ENCODE results near the gene EPB41L4B.

EPB41L4B gene

GRCh38 chr9:109269839-109270238 is 51.0 kb downstream of the EPB41L4B start:
- DNase-seq (ENCODE audit: low read depth), result no peak

- no peak for DNase-seq (ENCODE audit: low read depth)
Observed at GRCh38 chr9:109269081-109269480, 51.8 kb downstream of the EPB41L4B start.

GRCh38 chr9:109267555-109267954 is 53.3 kb downstream of the EPB41L4B start:
- DNase-seq (ENCODE audit: low read depth), result no peak

GRCh38 chr9:109264877-109265587 is 55.8 kb downstream of the EPB41L4B start:
- no peak for DNase-seq (ENCODE audit: low read depth)

GRCh38 chr9:109263358-109263757 is 57.5 kb downstream of the EPB41L4B start:
- DNase-seq (ENCODE audit: low read depth), result no peak

GRCh38 chr9:109258481-109259302 is 62.2 kb downstream of the EPB41L4B start:
- DNase-seq (ENCODE audit: low read depth), result no peak

- DNase-seq (ENCODE audit: low read depth), result no peak
Observed at GRCh38 chr9:109256336-109256735, 64.5 kb downstream of the EPB41L4B start.

GRCh38 chr9:109255394-109255793 is 65.5 kb downstream of the EPB41L4B start:
- DNase-seq (ENCODE audit: low read depth), result no peak

GRCh38 chr9:109254317-109254716 is 66.5 kb downstream of the EPB41L4B start:
- no peak for DNase-seq (ENCODE audit: low read depth)

- DNase-seq (ENCODE audit: low read depth), result no peak
Observed at GRCh38 chr9:109253637-109254284, 67.1 kb downstream of the EPB41L4B start.

GRCh38 chr9:109253241-109253636 is 67.6 kb downstream of the EPB41L4B start:
- DNase-seq (ENCODE audit: low read depth), result no peak

- DNase-seq (ENCODE audit: low read depth), result no peak
Observed at GRCh38 chr9:109252291-109252690, 68.6 kb downstream of the EPB41L4B start.

GRCh38 chr9:109251776-109252106 is 69.1 kb downstream of the EPB41L4B start:
- no peak for DNase-seq (ENCODE audit: low read depth)

GRCh38 chr9:109251080-109251775 is 69.6 kb downstream of the EPB41L4B start:
- no peak for DNase-seq (ENCODE audit: low read depth)

- no peak for DNase-seq (ENCODE audit: low read depth)
Observed at GRCh38 chr9:109250771-109251079, 70.1 kb downstream of the EPB41L4B start.

- no peak for DNase-seq (ENCODE audit: low read depth)
Observed at GRCh38 chr9:109250311-109250741, 70.5 kb downstream of the EPB41L4B start.

- DNase-seq (ENCODE audit: low read depth), result no peak
Observed at GRCh38 chr9:109249615-109250014, 71.2 kb downstream of the EPB41L4B start.

- DNase-seq (ENCODE audit: low read depth), result no peak
Observed at GRCh38 chr9:109248133-109248581, 72.7 kb downstream of the EPB41L4B start.

GRCh38 chr9:109247228-109247627 is 73.6 kb downstream of the EPB41L4B start:
- DNase-seq (ENCODE audit: low read depth), result no peak

- no peak for DNase-seq (ENCODE audit: low read depth)
Observed at GRCh38 chr9:109246533-109246932, 74.3 kb downstream of the EPB41L4B start.

GRCh38 chr9:109245310-109245897 is 75.5 kb downstream of the EPB41L4B start:
- no peak for DNase-seq (ENCODE audit: low read depth)

Measured in stimulated activated CD8-positive, alpha-beta memory T cell treated with anti-CD3 and anti-CD28 coated beads, Interleukin-4, amount 100 ng/mL, for 24 hours (primary cell).